NCI-H446 treated with DMSO at 0.1 percent for 48 hours (cell line): ENCODE data around the gene ARHGAP40.

ENCODE experiments used
- DNase-seq: peaks from one replicate; lab custom pipeline; 2025; lab: John Stamatoyannopoulos, UW

Gene ARHGAP40

DNA sequence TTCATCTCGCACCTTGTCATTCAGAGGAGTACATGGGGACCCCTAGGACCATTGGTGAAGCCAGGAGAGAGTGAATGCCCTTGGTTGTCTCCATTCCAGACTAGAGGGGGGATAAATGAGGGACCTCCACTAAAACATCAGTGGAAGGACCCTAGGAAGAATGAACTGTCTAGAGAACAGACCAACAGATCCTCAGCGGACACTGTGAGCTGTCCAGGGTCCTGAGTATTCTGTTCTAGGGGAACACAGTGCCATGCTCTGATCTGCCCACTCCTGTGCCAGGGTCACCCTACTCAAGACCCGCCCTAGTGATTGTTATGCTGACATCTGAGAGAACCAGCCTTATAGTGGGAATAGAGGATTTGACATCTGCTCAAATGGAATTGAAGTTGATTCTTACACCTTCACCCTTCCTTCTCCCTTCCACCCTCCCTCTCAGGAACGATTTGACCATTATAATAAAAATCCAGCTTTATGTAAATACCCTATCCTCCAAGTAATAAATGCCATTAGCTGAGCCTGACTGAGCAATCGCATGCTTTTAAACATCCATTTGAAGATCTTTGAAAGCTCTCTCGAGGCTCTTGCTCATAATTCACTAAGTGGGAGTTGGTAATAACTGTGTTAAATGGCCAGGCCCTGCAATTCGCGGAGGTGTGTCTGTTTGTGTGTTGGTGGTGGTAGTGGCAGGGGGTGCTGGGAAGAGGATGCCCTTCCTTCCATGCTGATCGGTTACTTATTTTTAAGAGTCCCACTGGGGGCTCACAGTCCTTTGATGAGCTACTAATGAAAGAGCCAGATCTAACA lies 79.1 kb downstream of the ARHGAP40 start:
- no peak for DNase-seq

DNA sequence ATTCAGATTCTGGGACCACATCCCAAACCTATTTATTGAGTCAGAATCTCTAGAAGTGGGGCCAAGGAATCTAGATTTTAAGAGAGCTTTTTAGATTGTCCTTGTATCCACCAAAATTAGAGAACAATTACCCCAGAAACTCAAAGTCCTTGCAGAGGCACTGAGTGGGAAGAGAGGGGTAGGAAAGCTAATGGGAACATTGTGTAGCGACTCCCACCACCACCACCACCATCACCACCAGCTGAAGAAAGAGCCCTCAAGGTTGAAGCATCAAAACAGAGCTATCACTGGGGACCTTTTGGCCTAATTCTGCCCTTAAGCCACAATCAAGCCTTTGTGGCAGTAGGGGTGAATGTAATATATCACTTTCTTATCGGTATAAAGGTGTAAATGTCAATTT lies 83.7 kb downstream of the ARHGAP40 start:
- no peak for DNase-seq

DNA sequence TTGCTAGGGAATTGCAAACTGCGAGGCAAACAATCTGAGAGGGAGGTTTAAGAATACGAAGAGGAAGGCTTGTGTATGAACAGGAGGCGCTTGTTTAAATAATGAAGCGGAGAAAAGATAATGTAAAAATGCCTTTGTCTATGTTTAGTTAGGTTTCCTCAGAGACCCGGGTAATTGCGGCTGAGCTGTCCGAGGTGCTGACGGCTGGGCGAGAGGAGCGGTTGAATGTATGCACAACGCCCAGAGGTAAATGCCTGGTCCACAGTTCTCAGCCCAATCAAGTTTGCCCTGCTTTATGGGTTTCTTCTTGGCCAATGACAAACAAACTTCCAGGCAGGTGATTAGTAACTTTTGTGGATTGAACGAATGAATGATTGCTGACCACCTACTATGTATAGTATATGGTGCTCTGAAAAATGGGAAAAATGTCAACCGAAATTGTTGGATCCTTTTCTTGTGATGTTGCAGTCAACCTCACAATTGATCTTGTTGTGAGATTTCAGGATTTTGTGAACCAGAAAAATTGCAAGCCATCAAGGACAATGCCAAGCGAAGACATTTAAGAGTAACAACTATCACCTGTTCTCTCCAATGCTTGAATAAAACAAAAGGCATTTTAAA lies 84.4 kb downstream of the ARHGAP40 start:
- no peak for DNase-seq

DNA sequence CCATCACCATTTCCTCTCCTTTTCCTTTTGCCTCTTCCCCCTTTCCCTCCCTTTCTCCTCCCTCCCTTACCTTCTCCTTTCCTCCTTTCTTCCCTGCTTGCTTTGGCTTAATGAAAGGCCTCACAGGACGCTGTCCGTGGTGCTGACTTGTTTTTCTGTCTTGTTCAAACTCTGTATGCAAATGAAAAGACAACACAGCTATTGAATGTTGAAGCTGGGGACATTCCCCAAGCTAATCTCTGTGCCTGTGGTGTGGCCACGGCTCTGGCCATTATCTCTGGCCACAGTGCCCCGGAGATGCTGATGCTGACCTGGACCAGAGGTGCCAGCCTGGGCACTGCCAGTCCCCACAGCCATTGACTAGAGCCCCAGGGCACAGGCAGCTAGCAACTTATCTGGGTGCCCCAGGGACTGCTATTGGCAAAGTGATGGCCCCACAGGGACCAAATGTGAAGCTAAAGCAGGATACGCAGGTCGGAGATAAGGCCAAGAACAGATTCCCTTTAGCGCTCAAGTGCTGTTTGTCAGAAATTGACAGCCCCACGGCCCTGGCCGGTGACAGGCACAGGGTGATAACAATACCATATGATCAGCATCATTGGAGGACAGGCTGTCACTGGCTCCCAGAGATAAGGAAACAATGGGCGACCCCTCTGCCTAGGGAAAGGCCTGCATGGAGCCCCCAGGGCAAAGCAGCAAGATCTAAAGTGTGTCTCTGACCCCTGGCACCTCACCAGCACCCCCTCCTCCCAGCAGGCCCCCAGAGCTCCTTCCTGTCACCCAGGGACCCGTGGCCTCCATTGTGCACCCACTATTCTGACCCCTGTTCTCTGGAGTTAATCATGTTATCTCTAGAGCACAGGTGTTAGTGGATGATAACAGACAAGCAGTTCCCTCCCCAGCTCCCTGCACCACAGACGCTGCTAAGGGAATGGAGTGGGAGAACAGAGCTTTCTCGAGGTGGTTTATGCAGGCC lies 91.1 kb downstream of the ARHGAP40 start:
- no peak for DNase-seq

DNA sequence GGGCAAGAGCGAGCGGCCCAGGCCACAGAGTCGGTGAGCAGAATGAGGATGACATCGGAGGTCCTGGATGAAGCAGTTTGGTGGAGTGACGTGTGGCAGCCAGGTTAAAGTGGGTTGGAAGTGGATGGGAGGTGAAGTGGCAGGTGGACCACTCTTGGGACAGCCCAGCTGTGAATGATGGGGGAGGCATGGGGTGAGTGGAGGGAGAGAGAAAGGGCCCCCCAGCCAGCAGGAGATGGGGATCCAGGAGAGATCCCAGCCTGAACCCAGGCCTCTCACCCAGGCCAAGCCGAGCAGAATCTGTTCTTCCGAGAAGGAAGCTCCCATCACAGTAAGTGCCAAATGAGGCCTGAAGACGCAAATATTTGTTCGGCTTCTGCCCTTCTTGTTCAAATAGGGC lies 95.7 kb downstream of the ARHGAP40 start:
- no peak for DNase-seq

DNA sequence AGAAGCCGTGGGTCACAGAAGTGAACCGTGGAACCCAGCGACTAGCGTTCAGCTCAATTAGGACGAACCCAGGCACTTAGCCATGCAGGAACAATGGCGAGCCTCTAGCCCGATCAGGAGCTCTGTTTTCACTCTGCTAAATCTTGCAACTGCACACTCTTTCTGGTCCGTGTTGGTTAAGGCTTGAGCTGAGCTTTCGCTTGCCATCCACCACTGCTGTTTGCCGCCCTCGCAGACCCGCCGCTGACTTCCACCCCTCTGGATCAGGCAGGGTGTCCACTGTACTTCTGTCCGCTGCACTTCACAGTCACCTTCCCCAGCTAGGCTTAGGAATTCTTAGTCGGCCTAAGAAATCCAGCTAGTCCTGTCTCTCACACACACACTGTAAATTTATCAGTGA lies 96.9 kb downstream of the ARHGAP40 start:
- DNase-seq, result no peak

DNA sequence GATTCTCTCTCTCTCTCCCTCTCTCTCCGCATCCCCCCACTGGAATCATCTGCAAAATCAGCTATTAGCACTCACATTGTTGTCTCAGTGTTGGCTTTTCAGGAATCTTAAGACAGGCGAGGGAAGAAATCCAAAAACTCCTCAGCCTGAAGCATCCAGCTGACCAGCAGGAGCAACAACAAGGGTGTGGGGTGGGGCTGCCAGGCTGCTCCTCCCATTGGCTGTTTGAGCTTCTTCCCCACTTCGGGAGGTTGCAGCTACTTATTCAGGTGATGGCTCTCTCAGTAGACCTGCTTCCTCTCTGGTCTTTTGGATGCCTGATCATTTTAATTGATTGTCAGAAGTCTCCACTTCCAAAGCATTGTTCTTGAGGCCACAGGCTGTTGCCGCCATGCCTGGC lies 98.5 kb downstream of the ARHGAP40 start:
- no peak for DNase-seq
